ENCODE results near the gene CPNE4.

The CPNE4 gene

DNA sequence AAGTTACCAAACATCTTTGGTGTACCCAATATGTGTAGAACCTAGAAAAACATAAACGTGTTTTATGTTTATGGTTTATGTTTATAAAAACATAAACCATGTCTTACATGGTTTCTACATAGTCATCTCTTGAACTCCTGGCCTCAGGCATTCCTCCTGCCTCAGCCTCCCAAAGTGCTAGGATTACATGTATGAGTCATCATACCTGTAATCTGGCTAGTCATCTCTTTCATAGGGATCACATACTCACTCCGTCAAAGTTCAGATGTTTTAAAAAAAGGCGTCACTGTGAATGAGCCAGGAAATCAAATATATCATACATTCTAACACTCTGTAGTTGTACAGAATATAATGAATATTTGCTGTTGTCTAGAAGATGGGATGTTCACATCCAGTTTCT is 178.6 kb downstream of the CPNE4 start:
- DNase-seq: no peak

DNA sequence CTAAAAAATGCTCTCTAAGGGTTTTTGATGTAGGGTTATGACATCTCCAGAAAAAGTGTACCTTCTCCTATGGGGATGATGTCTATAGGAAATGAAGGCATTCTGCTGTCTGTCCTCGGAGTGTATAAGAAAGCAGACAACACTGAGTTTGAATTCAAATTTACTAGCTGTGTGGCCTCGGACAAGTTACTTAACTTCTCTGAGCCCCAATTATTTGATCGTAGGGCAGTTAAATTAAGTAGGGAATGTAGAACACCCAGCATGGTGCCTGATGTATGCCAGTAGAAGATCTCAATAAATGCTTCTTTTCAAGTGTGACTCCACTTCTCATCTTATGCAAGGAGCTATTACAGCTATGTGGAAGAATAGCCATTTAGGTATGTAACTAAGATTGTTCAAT is 184.6 kb downstream of the CPNE4 start:
- DNase-seq: no peak

- DNase-seq: no peak
Observed at GRCh38 chr3:131849616-131850015, 185.2 kb downstream of the CPNE4 start.

DNA sequence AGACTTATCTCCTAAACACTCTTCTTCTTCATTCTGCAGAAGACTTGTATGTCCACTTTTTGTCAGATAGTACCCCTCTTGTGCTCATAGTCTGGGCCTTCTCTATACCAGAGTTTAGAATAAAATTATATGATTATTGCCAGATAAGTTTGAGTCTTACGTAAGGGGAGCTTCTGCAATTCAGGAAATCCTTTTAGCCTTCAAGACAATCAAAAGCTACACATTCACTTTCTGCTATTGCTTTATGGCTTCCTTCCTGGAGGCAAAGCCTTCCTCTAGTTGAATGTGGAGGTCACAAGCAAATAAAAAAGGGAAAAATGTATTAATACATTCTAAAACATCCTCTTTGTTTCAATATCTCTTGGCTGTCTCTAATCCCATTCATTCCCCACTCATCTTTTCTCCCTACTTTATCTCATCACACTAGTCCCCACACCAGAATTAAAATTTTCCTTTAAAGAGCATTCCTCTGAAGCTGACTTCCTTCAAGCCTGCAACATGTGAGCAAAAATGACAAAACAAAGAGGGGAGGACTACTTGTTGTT is 186.8 kb downstream of the CPNE4 start:
- DNase-seq: no peak

- DNase-seq: no peak
Observed at GRCh38 chr3:131846296-131846924, 188.4 kb downstream of the CPNE4 start.

DNA sequence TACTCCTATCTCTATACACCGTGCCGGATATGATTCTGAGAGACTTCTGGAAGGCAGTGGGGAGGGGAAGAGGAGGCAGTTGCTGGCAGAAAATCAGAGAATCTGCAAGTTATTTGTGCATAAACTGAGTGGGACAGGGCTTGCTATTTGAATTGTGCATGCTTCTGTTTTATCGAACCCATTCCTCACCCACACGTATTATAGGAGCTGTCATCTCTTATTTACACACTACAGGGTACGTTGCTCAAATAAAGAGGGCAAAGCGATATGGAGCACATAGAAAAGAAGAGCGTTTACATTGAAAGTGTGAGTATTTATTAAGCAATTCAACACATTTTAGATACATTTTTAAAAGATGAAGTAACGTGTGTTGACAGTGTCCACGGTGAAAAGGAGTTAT is 191.6 kb downstream of the CPNE4 start:
- DNase-seq: no peak

- DNase-seq: no peak
Observed at GRCh38 chr3:131840156-131840797, 194.5 kb downstream of the CPNE4 start.

DNA sequence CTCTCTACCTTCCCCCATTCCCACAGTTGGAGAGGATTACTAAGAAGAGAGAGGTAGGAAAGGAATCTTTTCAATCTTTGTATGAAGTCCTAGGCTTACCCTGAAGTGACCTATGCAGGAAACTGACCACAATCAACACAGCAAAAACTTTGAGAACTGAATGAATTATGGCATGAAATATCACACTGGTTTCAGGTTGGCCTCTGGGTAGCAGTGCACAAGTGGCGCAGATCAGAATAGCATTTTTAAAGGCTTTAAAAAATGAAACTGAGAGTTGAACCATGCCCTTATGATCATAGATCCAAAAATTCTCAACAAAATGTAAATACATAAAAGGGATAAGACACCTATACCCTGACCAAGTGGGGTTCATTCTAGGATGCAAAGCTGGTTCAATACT is 198.9 kb downstream of the CPNE4 start:
- no peak for DNase-seq

DNA sequence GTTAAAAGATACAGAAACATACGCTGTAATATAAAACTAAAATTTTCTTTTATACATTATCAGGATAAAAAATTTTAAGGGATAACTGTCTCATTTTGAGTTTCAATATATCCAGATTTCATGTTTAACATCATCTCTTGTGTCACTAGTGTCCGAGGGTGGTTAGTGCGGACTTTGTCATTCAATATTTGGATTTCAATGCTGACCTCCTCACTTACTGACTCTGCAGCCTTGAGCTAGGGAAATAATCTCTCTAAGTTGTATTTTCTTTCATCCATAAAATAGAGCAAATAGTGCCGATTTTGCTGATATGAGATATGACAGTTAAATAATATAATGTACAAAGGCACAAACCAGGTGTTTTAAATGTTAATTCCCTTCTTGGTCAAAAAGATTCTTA is 203.2 kb downstream of the CPNE4 start:
- no peak for DNase-seq

DNA sequence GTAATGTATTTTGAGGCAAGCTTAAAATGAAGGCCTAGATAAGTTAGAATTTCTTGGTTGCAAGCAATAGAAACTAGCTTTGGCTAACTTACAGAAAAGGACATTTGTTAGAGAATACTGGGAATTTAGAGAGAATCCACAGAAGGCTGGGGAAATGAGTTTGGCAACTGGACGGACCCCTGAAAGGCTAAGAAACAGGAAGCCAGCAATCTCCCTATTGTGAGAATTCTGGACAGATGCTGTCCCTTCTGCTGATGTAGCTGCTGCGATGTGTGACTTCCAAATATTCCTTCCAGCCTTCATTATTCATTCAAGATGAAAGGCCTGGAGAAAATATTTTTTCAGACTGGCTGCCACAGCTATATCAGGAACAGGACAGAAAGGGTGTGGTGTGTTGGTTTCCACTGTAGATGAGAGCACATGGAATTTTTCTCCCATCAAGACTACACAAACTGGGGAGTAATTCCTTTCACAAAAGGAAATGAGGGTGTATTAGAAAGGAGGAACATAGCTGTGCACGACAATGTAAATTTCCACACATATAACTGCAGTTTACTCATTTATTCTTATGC is 213.5 kb downstream of the CPNE4 start:
- no peak for DNase-seq

DNA sequence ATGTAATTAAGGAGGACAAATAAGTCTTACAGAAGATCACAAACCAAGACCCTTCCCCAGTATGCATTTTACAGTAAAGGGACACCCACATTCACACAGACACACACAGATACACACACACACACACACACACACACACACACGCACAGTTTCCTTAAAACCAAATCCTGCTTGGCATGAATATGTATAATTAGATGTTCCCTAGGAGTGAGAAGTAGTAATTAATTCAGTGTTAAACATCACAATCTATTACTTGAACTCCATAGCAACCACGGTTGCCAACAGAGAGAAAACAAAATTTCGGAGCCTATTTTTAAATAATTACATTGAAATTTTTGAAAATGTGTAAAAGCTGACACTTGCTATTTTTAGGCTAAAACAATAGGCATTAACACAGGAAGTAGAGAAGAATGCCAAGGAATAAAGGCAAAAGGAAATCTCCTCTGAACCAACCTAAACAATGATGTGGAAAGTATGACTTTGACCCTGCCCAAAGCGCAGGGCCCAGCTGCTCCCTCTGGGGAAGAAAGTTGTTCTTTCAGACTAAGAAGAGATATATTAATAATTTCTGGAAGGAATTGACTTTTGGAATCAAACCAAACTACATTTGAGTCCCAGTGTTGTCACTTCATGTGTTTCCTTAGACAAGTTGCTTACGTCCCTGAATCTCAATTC is 215.3 kb downstream of the CPNE4 start:
- no peak for DNase-seq

- no peak for DNase-seq
Observed at GRCh38 chr3:131812433-131812832, 222.4 kb downstream of the CPNE4 start.

DNA sequence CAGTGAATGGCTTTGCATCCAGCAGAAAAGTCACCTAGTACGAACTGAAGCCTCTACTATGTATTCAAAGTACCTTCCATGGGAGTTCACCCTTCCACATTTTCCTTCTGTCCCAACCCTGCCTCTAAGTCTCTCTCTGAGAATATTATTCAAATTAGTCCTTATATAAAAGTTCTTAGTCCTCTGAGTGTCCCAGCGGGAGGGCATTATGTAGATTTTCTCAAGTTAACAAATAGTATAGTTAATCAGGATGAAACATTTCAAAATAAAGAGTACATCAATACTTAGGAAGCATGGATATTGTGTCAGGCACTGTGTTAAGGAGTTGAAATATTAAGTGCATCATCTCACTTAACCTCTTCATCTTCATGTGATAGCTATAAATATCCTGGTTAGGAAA is 223.3 kb downstream of the CPNE4 start:
- DNase-seq: no peak

DNA sequence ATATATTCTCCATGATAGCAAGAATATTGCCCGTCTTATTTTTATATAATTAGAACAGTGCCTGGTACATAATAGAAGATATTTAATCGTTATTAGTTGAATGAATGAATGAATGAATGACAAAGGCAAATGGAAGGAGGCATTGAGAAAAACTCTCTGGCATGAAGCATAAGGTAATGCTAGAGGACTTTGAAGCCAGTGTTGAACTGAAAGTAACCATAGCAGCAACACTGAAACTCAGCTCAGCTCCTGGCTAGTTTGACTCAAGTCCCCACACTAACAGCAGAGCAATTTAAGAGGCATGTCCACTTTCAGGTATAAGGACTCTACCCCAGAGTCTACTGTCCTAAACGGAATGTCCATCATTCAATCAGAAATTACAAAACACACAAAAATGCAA is 227.0 kb downstream of the CPNE4 start:
- DNase-seq: no peak

DNA sequence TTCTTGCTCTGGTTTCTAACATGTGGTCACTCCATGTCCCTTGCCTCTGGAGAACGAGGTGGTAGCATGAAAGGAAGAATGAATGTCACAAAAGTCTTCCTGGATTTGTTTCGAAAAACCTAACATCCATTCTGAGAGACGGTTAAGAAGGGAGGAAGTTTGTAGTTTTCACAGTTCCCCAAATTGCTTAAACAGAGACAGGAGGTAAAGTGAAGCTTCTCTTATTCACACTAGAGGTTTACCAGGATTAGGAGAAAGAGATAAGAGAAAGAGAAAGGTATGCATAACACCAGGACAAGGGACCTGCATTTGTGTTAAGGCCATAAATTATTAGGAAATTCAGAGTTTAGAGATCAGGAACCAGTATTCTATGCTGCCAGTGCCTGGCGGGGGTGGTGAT is 228.1 kb downstream of the CPNE4 start:
- DNase-seq: no peak

GRCh38 chr3:131804565-131805133 is 230.2 kb downstream of the CPNE4 start:
- no peak for DNase-seq

DNA sequence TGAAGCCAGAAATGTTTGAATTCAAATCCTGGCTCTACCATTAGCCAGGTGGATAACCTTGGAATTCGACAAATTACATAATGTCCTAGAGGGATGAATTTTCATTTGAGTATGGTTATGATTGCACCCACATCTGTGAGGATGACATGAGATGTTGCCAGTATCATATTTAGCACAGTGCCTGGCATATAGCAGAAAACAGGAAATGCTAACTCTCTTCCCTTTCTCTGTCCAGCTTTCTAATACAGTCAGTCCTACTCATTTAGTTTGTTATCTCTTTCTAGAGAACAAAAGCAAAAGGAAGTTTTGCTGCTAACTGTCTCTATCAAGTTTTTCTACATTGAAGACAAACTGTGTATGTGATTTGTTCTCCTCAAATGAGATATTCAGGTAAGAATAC is 231.7 kb downstream of the CPNE4 start:
- no peak for DNase-seq

- no peak for DNase-seq
Observed at GRCh38 chr3:131802029-131802428, 232.8 kb downstream of the CPNE4 start.

GRCh38 chr3:131801566-131801965 is 233.2 kb downstream of the CPNE4 start:
- no peak for DNase-seq

DNA sequence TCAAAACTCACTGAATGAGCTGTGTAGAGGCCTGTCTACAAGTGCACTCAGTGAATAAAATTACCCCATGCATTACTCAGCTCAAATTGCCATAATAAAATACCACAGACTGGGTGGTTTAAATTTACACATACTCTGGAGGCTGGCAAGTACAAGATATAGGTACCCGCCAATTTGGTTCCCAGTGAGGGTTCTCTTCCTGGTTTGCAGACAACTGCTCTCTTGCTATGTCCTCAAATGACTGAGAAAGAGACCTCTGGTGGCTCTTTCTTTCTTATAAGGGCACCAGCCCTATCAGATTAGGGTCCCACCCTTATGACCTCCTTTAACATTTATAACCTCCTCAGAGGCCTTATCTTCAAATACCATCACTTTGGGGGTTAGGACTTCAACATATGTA is 237.0 kb downstream of the CPNE4 start:
- DNase-seq: no peak

DNA sequence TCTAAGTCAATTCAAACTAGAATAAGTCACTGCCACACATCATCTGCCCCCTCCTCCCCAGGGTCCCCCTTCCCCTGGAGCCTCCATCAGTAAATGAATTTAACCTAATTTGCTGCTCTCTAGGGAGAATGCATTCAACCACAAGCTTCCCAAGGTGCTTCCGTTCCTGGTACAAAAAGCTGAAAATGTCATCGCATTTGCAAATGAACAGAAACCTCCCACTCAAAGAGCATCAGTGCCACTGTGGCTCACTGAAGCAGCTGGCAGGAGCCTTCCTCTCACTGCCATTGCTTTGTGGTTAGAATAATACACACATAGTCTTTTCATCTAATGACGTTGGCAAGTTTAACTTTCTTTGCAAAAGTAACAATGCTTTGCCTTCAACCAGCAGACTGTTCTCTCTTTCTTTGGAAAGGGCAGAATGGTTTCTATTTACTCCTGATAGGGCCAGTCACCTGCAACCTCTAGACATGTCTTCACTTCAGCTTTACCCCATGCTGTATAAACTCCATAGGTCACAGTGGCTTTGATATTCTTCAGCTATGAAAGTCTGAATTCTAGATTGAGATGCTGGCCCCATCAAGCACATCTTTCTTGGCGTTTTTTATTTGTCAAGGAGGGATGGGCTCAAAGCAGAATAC is 238.1 kb downstream of the CPNE4 start:
- no peak for DNase-seq

DNA sequence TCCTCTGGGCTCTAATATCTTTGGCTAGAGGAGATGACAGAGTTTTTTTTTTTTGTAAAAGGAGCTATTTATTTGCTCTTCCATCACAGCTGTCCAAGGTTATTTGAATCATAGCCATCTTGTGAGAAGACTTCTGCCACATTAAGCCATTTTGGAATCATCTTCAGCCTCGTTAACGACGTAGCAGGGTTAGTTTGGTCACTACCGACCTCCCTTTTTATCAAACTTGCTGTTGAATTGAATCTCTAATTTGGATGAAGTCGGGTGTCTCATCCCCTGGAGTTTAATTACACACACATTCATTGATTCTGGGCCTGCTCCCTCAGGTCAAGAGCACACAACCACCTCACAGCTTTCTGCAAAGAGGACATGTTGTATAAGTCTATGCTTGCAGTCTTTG is 238.7 kb downstream of the CPNE4 start:
- no peak for DNase-seq
